ENCODE measurements around the gene ADGRD1. TPM values are rescaled to one million over a fixed set of nuclear protein-coding genes. Genes with fewer than 3 reads are reported as not detected.
A peak's percentile ranks its signal among the peaks of the same experiment; 100 is the strongest.
"Not testable (repeated sequence)": the region's sequence is repeated elsewhere in the genome, so short reads cannot be mapped to it uniquely, and the experiment has no call there.

ADGRD1 gene
- 99.5 TPM for total RNA-seq
- long read RNA-seq, full-length matches to known transcripts, result 3 of 75 reads
- long read RNA-seq, partial matches to known transcripts, result 27 of 75 reads
- long read RNA-seq, other reads (novel, unspliced or antisense), result 45 of 75 reads

DNA sequence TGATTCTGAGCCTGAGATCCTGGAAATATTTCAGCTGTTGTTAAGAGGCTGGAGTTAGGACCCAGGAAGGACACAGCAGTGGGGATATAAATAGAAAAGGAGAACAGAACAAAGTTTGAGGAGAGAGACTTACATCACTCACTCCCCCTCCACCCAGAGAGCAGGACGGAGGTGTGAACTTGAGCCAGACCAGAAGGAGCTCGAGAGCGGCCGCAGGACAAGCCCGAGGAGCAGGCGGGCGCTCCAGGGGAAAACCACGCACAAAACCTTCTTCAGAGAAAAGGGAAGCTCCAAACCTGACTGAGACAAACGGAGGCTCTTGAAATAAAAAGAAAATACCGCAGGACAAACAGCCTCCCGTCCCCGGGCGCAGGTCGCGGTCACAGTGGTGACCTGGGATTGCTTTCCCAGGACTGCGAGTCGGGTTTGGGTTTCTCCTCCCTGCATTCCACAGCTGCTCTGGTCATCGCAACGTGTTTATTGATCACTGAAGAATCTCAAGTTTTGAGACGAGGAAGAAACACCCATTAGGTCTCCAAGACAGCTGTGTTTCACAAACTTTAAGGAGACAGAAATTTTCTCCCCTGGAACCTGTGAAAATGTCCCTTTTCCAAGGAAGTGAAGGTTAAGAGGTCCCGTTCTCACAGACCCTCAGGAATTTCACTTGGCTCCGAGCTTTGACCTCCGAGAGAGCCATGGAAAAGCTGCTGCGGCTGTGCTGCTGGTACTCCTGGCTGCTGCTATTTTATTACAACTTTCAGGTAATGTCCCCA lies at the start of gene ADGRD1:
ADGRD1 (plus strand) TSS at position 137 of the 773 bp plus-strand sequence; CDS start at position 696, 559 bp downstream.
- peaks cover 69% of the 10 kb centered on the region for H3K4me1 ChIP-seq
- TF ChIP-seq, protein P1, sequence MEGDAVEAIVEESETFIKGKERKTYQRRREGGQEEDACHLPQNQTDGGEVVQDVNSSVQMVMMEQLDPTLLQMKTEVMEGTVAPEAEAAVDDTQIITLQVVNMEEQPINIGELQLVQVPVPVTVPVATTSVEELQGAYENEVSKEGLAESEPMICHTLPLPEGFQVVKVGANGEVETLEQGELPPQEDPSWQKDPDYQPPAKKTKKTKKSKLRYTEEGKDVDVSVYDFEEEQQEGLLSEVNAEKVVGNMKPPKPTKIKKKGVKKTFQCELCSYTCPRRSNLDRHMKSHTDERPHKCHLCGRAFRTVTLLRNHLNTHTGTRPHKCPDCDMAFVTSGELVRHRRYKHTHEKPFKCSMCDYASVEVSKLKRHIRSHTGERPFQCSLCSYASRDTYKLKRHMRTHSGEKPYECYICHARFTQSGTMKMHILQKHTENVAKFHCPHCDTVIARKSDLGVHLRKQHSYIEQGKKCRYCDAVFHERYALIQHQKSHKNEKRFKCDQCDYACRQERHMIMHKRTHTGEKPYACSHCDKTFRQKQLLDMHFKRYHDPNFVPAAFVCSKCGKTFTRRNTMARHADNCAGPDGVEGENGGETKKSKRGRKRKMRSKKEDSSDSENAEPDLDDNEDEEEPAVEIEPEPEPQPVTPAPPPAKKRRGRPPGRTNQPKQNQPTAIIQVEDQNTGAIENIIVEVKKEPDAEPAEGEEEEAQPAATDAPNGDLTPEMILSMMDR (IDR thresholded peaks at IDR 0.05; ENCODE audit: borderline replicate concordance), result no peak
- DNase-seq, result peak; percentile 71
- peaks cover 7% of the 10 kb centered on the region for H3K36me3 ChIP-seq
- no peaks in the 10 kb centered on the region for H3K27me3 ChIP-seq (ENCODE audit: low read depth)
- H3K9me3 ChIP-seq (replicated peaks), result no peaks in the 10 kb centered on the region
- peak within 1 kb of the TSS; percentile 73 for H3K4me3 ChIP-seq
- peak within 1 kb of the TSS; percentile 89 for H3K27ac ChIP-seq (replicated peaks)
- intact Hi-C loops (cut with micrococcal nuclease), result no loop called here

DNA sequence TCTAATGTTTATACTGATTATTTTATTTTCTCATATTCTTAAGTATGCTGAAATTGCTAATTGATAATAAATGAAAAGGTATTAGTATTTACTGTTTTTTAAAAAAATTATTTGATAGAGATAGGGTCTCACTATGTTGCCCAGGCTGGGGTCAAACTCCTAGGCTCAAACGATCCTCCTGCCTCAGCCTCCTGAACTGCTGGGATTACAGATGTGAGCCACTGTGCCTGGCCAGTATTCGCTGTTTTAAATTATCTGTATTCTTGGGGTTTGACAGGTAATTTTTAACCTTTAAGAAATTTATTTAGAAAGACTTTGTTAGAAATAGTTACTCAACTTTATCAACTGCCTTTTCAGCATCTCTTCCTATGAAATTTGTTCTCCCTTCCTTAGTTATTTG lies 49.6 kb upstream of the ADGRD1 start:
- Histone ChIP-seq H3K36me3 (no peaks in the 10 kb centered on the region), H3K27me3 (ENCODE audit: low read depth) (peaks cover 5% of the 10 kb centered on the region), H3K4me3 (no peak overlapping the region), H3K27ac (replicated peaks) (no peak overlapping the region), H3K4me1 (no peaks in the 10 kb centered on the region), H3K9me3 (replicated peaks) (no peaks in the 10 kb centered on the region)
- intact Hi-C loops (cut with micrococcal nuclease), result no loop called here
- DNase-seq, result no peak
- TF ChIP-seq, protein P1 (IDR thresholded peaks at IDR 0.05; ENCODE audit: borderline replicate concordance), result no peak

DNA sequence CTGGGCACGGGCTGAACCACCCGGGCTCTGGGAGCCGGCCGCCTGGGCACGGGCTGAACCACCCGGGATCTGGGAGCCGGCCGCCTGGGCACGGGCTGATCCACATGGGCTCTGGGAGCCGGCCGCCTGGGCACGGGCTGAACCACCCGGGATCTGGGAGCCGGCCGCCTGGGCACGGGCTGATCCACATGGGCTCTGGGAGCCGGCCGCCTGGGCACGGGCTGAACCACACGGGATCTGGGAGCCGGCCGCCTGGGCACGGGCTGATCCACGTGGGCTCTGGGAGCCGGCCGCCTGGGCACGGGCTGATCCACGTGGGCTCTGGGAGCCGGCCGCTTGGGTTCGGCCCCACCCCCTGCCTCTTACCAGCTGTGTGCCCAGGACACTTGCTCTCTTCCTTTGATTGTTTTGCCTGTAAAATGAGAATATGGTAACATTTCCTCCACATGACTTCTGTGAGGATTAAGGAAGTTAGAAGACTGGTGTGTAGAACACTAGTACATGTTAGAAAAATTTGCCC lies 48.7 kb upstream of the ADGRD1 start:
- intact Hi-C loops (cut with micrococcal nuclease); H3K9me3 ChIP-seq (replicated peaks); H3K4me1 ChIP-seq; H3K27me3 ChIP-seq (ENCODE audit: low read depth); H3K4me3 ChIP-seq; H3K27ac ChIP-seq (replicated peaks); DNase-seq; H3K36me3 ChIP-seq: not testable (repeated sequence)

DNA sequence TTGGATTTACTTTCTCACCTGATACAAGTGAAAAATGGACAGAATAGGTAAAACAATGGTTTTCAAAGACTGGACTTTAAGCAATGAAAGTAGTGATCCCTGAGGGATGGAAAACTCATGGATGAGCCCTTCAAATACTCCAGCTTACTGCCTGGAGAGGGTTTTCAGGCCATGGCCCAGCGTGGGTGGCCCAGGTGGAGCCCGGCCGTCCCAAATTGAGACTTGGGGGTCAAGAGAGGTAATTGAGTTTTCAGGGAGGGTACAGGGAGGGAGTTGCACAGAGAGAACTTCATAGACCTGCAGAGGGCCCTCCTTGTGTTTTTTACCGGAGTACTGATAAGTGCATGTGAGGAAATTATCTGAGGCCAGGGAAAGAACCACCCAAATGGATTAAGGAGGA lies 44.6 kb upstream of the ADGRD1 start:
- no peaks in the 10 kb centered on the region for H3K4me1 ChIP-seq
- TF ChIP-seq, protein P1 (IDR thresholded peaks at IDR 0.05; ENCODE audit: borderline replicate concordance), result no peak
- no peaks in the 10 kb centered on the region for H3K36me3 ChIP-seq
- H3K27ac ChIP-seq (replicated peaks), result no peak overlapping the region
- peaks cover 4% of the 10 kb centered on the region for H3K27me3 ChIP-seq (ENCODE audit: low read depth)
- peaks cover 19% of the 10 kb centered on the region for H3K9me3 ChIP-seq (replicated peaks)
- no peak for DNase-seq
- intact Hi-C loops (cut with micrococcal nuclease), result no loop called here
- H3K4me3 ChIP-seq, result no peak overlapping the region

GRCh38 chr12:130911193-130911592 lies 42.5 kb upstream of the ADGRD1 start:
- Histone ChIP-seq H3K4me1 (peaks cover under 1% of the 10 kb centered on the region), H3K9me3 (replicated peaks) (peaks cover 19% of the 10 kb centered on the region), H3K27ac (replicated peaks) (no peak overlapping the region), H3K27me3 (ENCODE audit: low read depth) (peaks cover 19% of the 10 kb centered on the region), H3K36me3 (no peaks in the 10 kb centered on the region), H3K4me3 (no peak overlapping the region)
- intact Hi-C loops (cut with micrococcal nuclease), result loop anchor here (10.0 kb wide), 1 partner anchor 224 kb away; no protein-coding TSS in a partner anchor
- DNase-seq, result no peak
- TF ChIP-seq, protein P1 (IDR thresholded peaks at IDR 0.05; ENCODE audit: borderline replicate concordance), result no peak

GRCh38 chr12:130911933-130912332 lies 41.8 kb upstream of the ADGRD1 start:
- TF ChIP-seq, protein P1 (IDR thresholded peaks at IDR 0.05; ENCODE audit: borderline replicate concordance), result no peak
- DNase-seq, result no peak
- H3K27ac ChIP-seq (replicated peaks), result no peak overlapping the region
- H3K4me1 ChIP-seq, result peaks cover 4% of the 10 kb centered on the region
- peaks cover 25% of the 10 kb centered on the region for H3K27me3 ChIP-seq (ENCODE audit: low read depth)
- intact Hi-C loops (cut with micrococcal nuclease), result loop anchor here (10.0 kb wide), 1 partner anchor 223 kb away; no protein-coding TSS in a partner anchor
- H3K9me3 ChIP-seq (replicated peaks), result peaks cover 19% of the 10 kb centered on the region
- H3K36me3 ChIP-seq, result no peaks in the 10 kb centered on the region
- no peak overlapping the region for H3K4me3 ChIP-seq

Data from left ventricle myocardium inferior (tissue), 1 donor.